K562 (cell line): Measurements from ENCODE around the gene CPNE1. TPM values are rescaled to one million over a fixed set of nuclear protein-coding genes. Genes with fewer than 3 reads are reported as not detected.

ENCODE experiments used
- ATAC-seq: fragments of 200-7000 bp; cut with Tn5 transposase; 3 replicates; pipeline ENCODE4 v1.9.1; 2020; ENCODE audit warnings: moderate library complexity
- BruUV-seq: library from RNA; stranded (reverse); fragments of 400-500 nt; replicated peaks from 2 replicates; lab custom pipeline; 2021; lab: Mats Ljungman, UMichigan
- CTCF ChIA-PET: fragments of 300-600 bp; formaldehyde crosslinking; extraction: SDS; loops from one replicate; lab custom pipeline; 2021; ENCODE audit warnings: low intra/inter-chr PET ratio; lab: Yijun Ruan, JAX
- POLR2A ChIA-PET: fragments of 300-600, 350-650 bp; sonication (Branson Sonifier 250); formaldehyde crosslinking; extraction: SDS; loops from one replicate; lab custom pipeline; 2021; ENCODE audit warnings: antibody characterized with exemption, inconsistent platforms; lab: Yijun Ruan, JAX
- DNase-seq, 4 experiments: peaks; one replicate each; pipeline versions ENCODE4 v3.0.0 to v3.0.0-alpha.2; 2011 to 2018; ENCODE audit warnings: low spot score in 3 of 4, mixed read lengths in 3 of 4; ENCODE audit errors: extremely low read depth in 1 of 4
- FAIRE-seq: peaks from 2 replicates; lab custom pipeline; 2011; peaks lifted over from hg19 to GRCh38; lab: Jason Lieb, UNC
- H2AFZ ChIP-seq: 2 replicates; pipeline ENCODE4 v1.6.0; 2011; ENCODE audit warnings: low read depth, low read length, control low read depth, inconsistent platforms
- H3K27ac ChIP-seq: fragments of 200-600 bp; 3 replicates; pipeline ENCODE4 v1.8.0; 2011; ENCODE audit warnings: low read depth, mild to moderate bottlenecking, control low read depth, inconsistent platforms, low read length, moderate library complexity, mixed read lengths; ENCODE audit errors: extremely low read depth
- H3K27me3 ChIP-seq, 2 experiments: fragments of 300-600 bp in 1 of 2; 2 replicates in 1 of 2; 3 replicates in 1 of 2; pipeline versions ENCODE4 v1.6.0 to v1.8.0; 2011; ENCODE audit warnings: inconsistent platforms in 2 of 2, low read length in 2 of 2, mild to moderate bottlenecking in 1 of 2, mixed read lengths in 1 of 2, moderate library complexity in 1 of 2; ENCODE audit not compliant: control insufficient read depth in 2 of 2, insufficient read depth in 2 of 2
- H3K36me3 ChIP-seq: fragments of 300-600 bp; 3 replicates; pipeline ENCODE4 v1.8.0; 2011; ENCODE audit warnings: mild to moderate bottlenecking, low read length, inconsistent platforms; ENCODE audit not compliant: control insufficient read depth, insufficient read depth
- H3K4me1 ChIP-seq, 2 experiments: fragments of 200-600 bp in 1 of 2; replicated peaks in 1 of 2; 2 replicates in 1 of 2; 3 replicates in 1 of 2; pipeline versions ENCODE4 v1.5.1 to v1.8.0; 2011; ENCODE audit warnings: inconsistent platforms in 2 of 2, low read length in 2 of 2, mild to moderate bottlenecking in 1 of 2, mixed read lengths in 1 of 2, moderate library complexity in 1 of 2; ENCODE audit not compliant: control insufficient read depth in 2 of 2, insufficient read depth in 2 of 2
- H3K4me2 ChIP-seq: 2 replicates; pipeline ENCODE4 v1.6.1; 2011; ENCODE audit warnings: low read length, control low read depth, inconsistent platforms, mixed read lengths; ENCODE audit not compliant: insufficient read depth
- H3K4me3 ChIP-seq: fragments of 200-600 bp; sonication (generic), shearing (Covaris generic); 2 replicates; pipeline ENCODE4 v1.5.1; 2016; ENCODE audit warnings: control low read depth, inconsistent platforms
- H3K79me2 ChIP-seq: fragments of 200-600 bp; 3 replicates; pipeline ENCODE4 v1.8.0; 2011; ENCODE audit warnings: low read length, inconsistent platforms; ENCODE audit not compliant: control insufficient read depth, insufficient read depth
- H3K9ac ChIP-seq, 2 experiments: 2 replicates each; pipeline versions ENCODE4 v1.6.0 to v1.6.1; 2011; ENCODE audit warnings: low read depth in 2 of 2, low read length in 2 of 2, control low read depth in 1 of 2, inconsistent platforms in 1 of 2, mild to moderate bottlenecking in 1 of 2, mixed read lengths in 1 of 2; ENCODE audit not compliant: insufficient read depth in 1 of 2
- H3K9me1 ChIP-seq: one replicate; pipeline ENCODE4 v1.6.0; 2011; ENCODE audit warnings: inconsistent platforms, mild to moderate bottlenecking, low read length, moderate library complexity; ENCODE audit not compliant: control insufficient read depth, insufficient read depth
- H3K9me3 ChIP-seq: replicated peaks from 2 replicates; pipeline ENCODE4 v1.5.1; 2011; ENCODE audit warnings: low read depth, low read length, inconsistent platforms; ENCODE audit not compliant: control insufficient read depth, insufficient read depth
- H4K20me1 ChIP-seq: replicated peaks from 2 replicates; pipeline ENCODE4 v1.6.1; 2011; ENCODE audit warnings: low read length, inconsistent platforms, mixed read lengths; ENCODE audit not compliant: control insufficient read depth, insufficient read depth
- ARID1B ChIP-seq: fragments of 450-650 bp; IDR thresholded peaks from 2 replicates; pipeline ENCODE4 v1.6.1; 2016; ENCODE audit warnings: antibody characterized with exemption, mild to moderate bottlenecking, inconsistent platforms
- ATF1 ChIP-seq, 2 experiments: fragments of 450-650 bp in 1 of 2; IDR thresholded peaks; 2 replicates each; pipeline ENCODE4 v1.6.1; 2016; ENCODE audit warnings: missing compliant biosample characterization in 1 of 2, missing genetic modification characterization in 1 of 2
- ATF7 ChIP-seq: fragments of 450-650 bp; IDR thresholded peaks from 2 replicates; pipeline ENCODE4 v1.7.1; 2014; ENCODE audit warnings: mild to moderate bottlenecking, moderate library complexity
- CBX3 ChIP-seq, 2 experiments: IDR thresholded peaks; 1 replicate in 1 of 2; 2 replicates in 1 of 2; pipeline ENCODE4 v1.6.1; 2012; ENCODE audit warnings: inconsistent platforms in 2 of 2, low read length in 2 of 2, borderline replicate concordance in 1 of 2, control low read depth in 1 of 2
- ESRRA ChIP-seq: fragments of 450-650 bp; IDR thresholded peaks from 2 replicates; pipeline ENCODE4 v1.6.1; 2014; ENCODE audit warnings: low read depth, mild to moderate bottlenecking, moderate library complexity, borderline replicate concordance
- HES1 ChIP-seq: fragments of 450-650 bp; IDR thresholded peaks from 2 replicates; pipeline ENCODE4 v1.6.1; 2016; ENCODE audit warnings: low read depth, mild to moderate bottlenecking, moderate library complexity
- MBD1 ChIP-seq: fragments of 250-450 bp; sonication (Bioruptor Pico); IDR thresholded peaks from 2 replicates; pipeline ENCODE4 v1.8.0; 2022; ENCODE audit warnings: inconsistent platforms
- MTF1 ChIP-seq: fragments of 250-450 bp; sonication (Bioruptor Pico); IDR thresholded peaks from 2 replicates; pipeline ENCODE4 v1.9.0; 2021; ENCODE audit warnings: moderate library complexity, mild to moderate bottlenecking, inconsistent platforms, borderline replicate concordance
- PHTF2 ChIP-seq: fragments of 250-450 bp; sonication (Bioruptor Pico); IDR thresholded peaks from 2 replicates; pipeline ENCODE4 v1.5.0; 2021; ENCODE audit warnings: mild to moderate bottlenecking
- PML ChIP-seq: IDR thresholded peaks from 2 replicates; pipeline ENCODE4 v1.6.1; 2012; ENCODE audit warnings: low read length, inconsistent platforms
- POLR2H ChIP-seq: IDR thresholded peaks from 2 replicates; pipeline ENCODE4 v1.6.1; 2016; ENCODE audit warnings: missing genetic modification characterization, low read depth, mild to moderate bottlenecking, control low read depth, missing compliant biosample characterization, moderate library complexity
- SLC30A9 ChIP-seq: fragments of 250-450 bp; sonication (Bioruptor Pico); IDR thresholded peaks from 2 replicates; pipeline ENCODE4 v1.8.0; 2022; ENCODE audit warnings: mild to moderate bottlenecking, moderate library complexity
- THRB ChIP-seq: fragments of 450-650 bp; formaldehyde crosslinking; conservative IDR thresholded peaks from 2 replicates; pipeline ENCODE4 v1.4.0; 2022; ENCODE audit warnings: mild to moderate bottlenecking, missing genetic modification characterization
- U2AF1 ChIP-seq: fragments of 200-400 bp; formaldehyde crosslinking; optimal IDR thresholded peaks from 2 replicates; pipeline ENCODE3; 2017; ENCODE audit warnings: mild to moderate bottlenecking, low read depth, low read length, moderate library complexity
- U2AF2 ChIP-seq: fragments of 200-400 bp; formaldehyde crosslinking; optimal IDR thresholded peaks from 2 replicates; pipeline ENCODE3; 2017; ENCODE audit warnings: low read depth, mild to moderate bottlenecking, low read length
- ZNF174 ChIP-seq: fragments of 250-450 bp; sonication (Bioruptor Pico); IDR thresholded peaks from 2 replicates; pipeline ENCODE4 v1.4.0; 2020; ENCODE audit warnings: mild to moderate bottlenecking
- ZNF3 ChIP-seq: fragments of 250-450 bp; sonication (Bioruptor Pico); IDR thresholded peaks from 2 replicates; pipeline ENCODE4 v1.5.0; 2021; ENCODE audit warnings: mild to moderate bottlenecking, moderate library complexity
- ZNF41 ChIP-seq: fragments of 250-450 bp; sonication (Bioruptor Pico); conservative IDR thresholded peaks from 2 replicates; pipeline ENCODE4 v1.4.0; 2020; ENCODE audit warnings: mild to moderate bottlenecking
- ZNF695 ChIP-seq: fragments of 450-650 bp; formaldehyde crosslinking; IDR thresholded peaks from 2 replicates; pipeline ENCODE4 v1.4.0; 2020; ENCODE audit warnings: mild to moderate bottlenecking, moderate library complexity
- ZNF707 ChIP-seq: fragments of 250-450 bp; sonication (Bioruptor Pico); conservative IDR thresholded peaks from 2 replicates; pipeline ENCODE4 v1.8.0; 2022; ENCODE audit warnings: inconsistent platforms, mild to moderate bottlenecking, moderate library complexity
- WGBS: fragments of 100-300 bp; shearing (Covaris generic); methylation state at CpG from one replicate; pipeline ENCODE4 v1.1.6; 2016; ENCODE audit warnings: low coverage, mixed read lengths; ENCODE audit not compliant: insufficient coverage; ENCODE audit errors: missing lambda C conversion rate; 5-methylcytosine and 5-hydroxymethylcytosine counted together
- in situ Hi-C: fragments of 300-500 bp; cut with MboI; formaldehyde crosslinking; loops from 4 replicates; pipeline ENCODE4 v1.15.0; 2018; ENCODE audit warnings: inconsistent platforms, mixed read lengths
- intact Hi-C: fragments of 100-400 bp; cut with micrococcal nuclease; formaldehyde crosslinking; loops from 2 replicates; pipeline ENCODE4 v1.14.2; 2022
- polyA plus RNA-seq, 8 experiments: library from polyadenylated mRNA; depleted of rRNA in 4 of 8; stranded (reverse) in 5 of 8; unstranded in 3 of 8; fragments of >200 nt; fragmentation: Nextera tagmentation in 2 of 8; fragmentation: Illumina TruSeq in 1 of 8; extraction: Ambion mirVana in 2 of 8; extraction: Trizol in 1 of 8; gene quantifications; 2 replicates each; pipeline versions ENCODE4 v1.2.1 to v1.2.3, GENCODE V29; 2011 to 2014; ENCODE audit warnings: inconsistent platforms in 1 of 8, missing spikeins in 1 of 8
- total RNA-seq, 7 experiments: library from RNA; depleted of rRNA in 6 of 7; stranded (reverse); fragments of >200 nt in 6 of 7; fragmentation: Illumina TruSeq in 2 of 7; extraction: Trizol in 2 of 7; gene quantifications; 2 replicates each; pipeline versions ENCODE4 v1.2.1 to v1.2.3, GENCODE V29; 2011 to 2021; ENCODE audit warnings: low replicate concordance in 1 of 7

CPNE1 gene
- total and polyA plus RNA-seq, 9 of the 15 experiments (the other 6 are each of a cell fraction or from before 2014, with no cell fraction given) = 42.1 to 102 (median 56.0) TPM

- Histone ChIP-seq H4K20me1 (no peaks in the 10 kb centered on the region), H3K27me3 (no peaks in the 10 kb centered on the region), H3K27ac (no peak overlapping the region), H2AFZ (peak overlapping the region; percentile 12; the same call in 1 of the 2 replicates), H3K79me2 (no peaks in the 10 kb centered on the region), H3K4me3 (no peak overlapping the region), H3K36me3 (no peaks in the 10 kb centered on the region), H3K4me2 (peak overlapping the region; percentile 25; the same call in 1 of the 2 replicates), H3K9ac (peak overlapping the region in 1 of 2 experiments; percentile 15; a peak in 1 of 4 replicates), H3K9me3 (no peaks in the 10 kb centered on the region), H3K4me1 (peaks cover 15 to 29% of the 10 kb centered on the region in 2 experiments; a peak in 4 of 5 replicates), H3K9me1 (no peaks in the 10 kb centered on the region)
- CTCF ChIA-PET = no interaction called here
- ATAC-seq (peak; percentile 49), DNase-seq (peak in 2 of 4 experiments; percentile 48 to 64), FAIRE-seq (peak; percentile 91)
- intact Hi-C loops = loop anchor here (10.0 kb wide), 1 partner anchor 146 kb away; no protein-coding TSS in a partner anchor
- in situ Hi-C loops = no loop called here
- no TSS peak for BruUV-seq
- 52% methylated on average over 9 of the region's 9 CpGs for WGBS
- POLR2A ChIA-PET = interaction anchor here (0.6 to 1.0 kb wide), 7 partner anchors 8 to 481 kb away, joined by 3 to 6 read pairs (median 3); no protein-coding TSS in a partner anchor
- TF ChIP-seq ZNF707 = no peak
- TF ChIP-seq ATF7 = no peak
- no peak for TF ChIP-seq THRB (CRISPR knock-in tag)
- TF ChIP-seq POLR2H = no peak
- no peak for TF ChIP-seq ATF1 (CRISPR knock-in tag; IDR thresholded peaks at IDR 0.05)
- 0 out of 2 replicates have a peak, but pooled peaks have one; percentile 17 for TF ChIP-seq ATF1 (tag; IDR thresholded peaks at IDR 0.05)
- TF ChIP-seq HES1 = no peak
- no peak for TF ChIP-seq SLC30A9 (CRISPR knock-in tag)
- TF ChIP-seq PHTF2 (CRISPR knock-in tag) = no peak
- TF ChIP-seq ARID1B = peak; percentile 29; the same call in 1 of the 2 replicates
- no peak for TF ChIP-seq MBD1 (CRISPR knock-in tag)
- TF ChIP-seq ZNF174 (CRISPR knock-in tag) = no peak
- TF ChIP-seq ZNF695 (CRISPR knock-in tag) = no peak
- TF ChIP-seq PML = no peak
- TF ChIP-seq MTF1 = no peak
- TF ChIP-seq ZNF3 (CRISPR knock-in tag) = no peak
- no peak for TF ChIP-seq CBX3 (IDR thresholded peaks at IDR 0.05; ENCODE audit: borderline replicate concordance in 1 of 2, low read length in 2 of 2)
- TF ChIP-seq U2AF2 = no peak
- TF ChIP-seq ESRRA = peak; percentile 68; the same call in 1 of the 2 replicates
- no peak for TF ChIP-seq ZNF41 (CRISPR knock-in tag)
- no peak for TF ChIP-seq U2AF1
These were observed 53.8 kb downstream of the CPNE1 start for GRCh38 chr20:35610833-35611427.
